OCI-LY7 (cell line): Measurements from ENCODE around the gene CLSTN2. TPM values are rescaled to one million over a fixed set of nuclear protein-coding genes. Genes with fewer than 3 reads are reported as not detected.

ENCODE experiments used
- BruUV-seq: library from RNA; stranded (reverse); fragments of 400-500 nt; replicated peaks from 2 replicates; lab custom pipeline; 2021; lab: Mats Ljungman, UMichigan
- CTCF ChIA-PET: fragments of 300-600 bp; sonication (Branson Sonifier 250); formaldehyde crosslinking; loops from one replicate; lab custom pipeline; 2022; ENCODE audit warnings: antibody characterized with exemption; ENCODE audit not compliant: unreplicated experiment; lab: Charles Lee
- POLR2A ChIA-PET: fragments of 300-600 bp; sonication (Branson Sonifier 250); formaldehyde crosslinking; loops from one replicate; lab custom pipeline; 2022; ENCODE audit warnings: antibody characterized with exemption; lab: Charles Lee
- DNase-seq: peaks from one replicate; pipeline ENCODE4 v3.0.0-alpha.2; 2015; ENCODE audit warnings: low spot score
- H2AFZ ChIP-seq: fragments of 200-600 bp; sonication (generic), shearing (Covaris generic); 2 replicates; pipeline ENCODE4 v1.6.1; 2014; ENCODE audit warnings: mild to moderate bottlenecking, antibody characterized with exemption, low read length, moderate library complexity
- H3K27ac ChIP-seq: fragments of 200-600 bp; sonication (generic); 2 replicates; pipeline ENCODE4 v1.5.1; 2014; ENCODE audit warnings: mixed run types, low read depth, mild to moderate bottlenecking, moderate library complexity, low read length, inconsistent platforms; ENCODE audit not compliant: poor library complexity, severe bottlenecking
- H3K36me3 ChIP-seq: fragments of 200-600 bp; sonication (generic); 2 replicates; pipeline ENCODE4 v1.6.1; 2014; ENCODE audit warnings: mild to moderate bottlenecking, antibody characterized with exemption, low read length, moderate library complexity, mixed read lengths; ENCODE audit not compliant: insufficient read depth
- H3K4me1 ChIP-seq: fragments of 200-600 bp; sonication (generic); 2 replicates; pipeline ENCODE4 v1.5.1; 2014; ENCODE audit warnings: mild to moderate bottlenecking, low read length; ENCODE audit not compliant: insufficient read depth, poor library complexity, severe bottlenecking
- H3K4me2 ChIP-seq: fragments of 200-600 bp; sonication (generic); 2 replicates; pipeline ENCODE4 v1.6.1; 2014; ENCODE audit warnings: mild to moderate bottlenecking, low read length
- H3K4me3 ChIP-seq: fragments of 200-600 bp; sonication (generic); 2 replicates; pipeline ENCODE4 v1.5.1; 2014; ENCODE audit warnings: mild to moderate bottlenecking, low read depth, low read length; ENCODE audit not compliant: poor library complexity, severe bottlenecking
- H3K79me2 ChIP-seq: fragments of 200-600 bp; sonication (generic); 2 replicates; pipeline ENCODE4 v1.6.1; 2016; ENCODE audit warnings: low read depth, mild to moderate bottlenecking, low read length, moderate library complexity, mixed read lengths; ENCODE audit not compliant: insufficient read depth
- H3K9me2 ChIP-seq: fragments of 200-600 bp; sonication (generic); 2 replicates; pipeline ENCODE4 v1.6.1; 2016; ENCODE audit warnings: mild to moderate bottlenecking, low read length, mixed read lengths; ENCODE audit not compliant: insufficient read depth
- H3K9me3 ChIP-seq: fragments of 200-600 bp; sonication (generic); 2 replicates; pipeline ENCODE4 v1.6.1; 2014; ENCODE audit warnings: mild to moderate bottlenecking, mixed run types, low read length, mixed read lengths
- H4K20me1 ChIP-seq: fragments of 200-600 bp; sonication (generic); 2 replicates; pipeline ENCODE4 v1.6.1; 2014; ENCODE audit warnings: mild to moderate bottlenecking, antibody characterized with exemption, low read length, moderate library complexity, mixed read lengths; ENCODE audit not compliant: insufficient read depth
- CTCF ChIP-seq: fragments of 200-600 bp; sonication (generic); conservative IDR thresholded peaks from 2 replicates; pipeline ENCODE4 v1.5.1; 2014; ENCODE audit warnings: mild to moderate bottlenecking, antibody characterized with exemption, low read length, moderate library complexity, mixed read lengths
- EZH2phosphoT487 ChIP-seq: fragments of 200-600 bp; sonication (generic); IDR thresholded peaks from 2 replicates; pipeline ENCODE4 v1.6.1; 2018; ENCODE audit warnings: low read depth, borderline replicate concordance, mild to moderate bottlenecking, mixed run types, antibody characterized with exemption, low read length, moderate library complexity, mixed read lengths
- intact Hi-C: fragments of 100-400 bp; cut with micrococcal nuclease; formaldehyde crosslinking; loops from one replicate; pipeline ENCODE4 v1.10.0; 2022; ENCODE audit not compliant: unreplicated experiment
- total RNA-seq, 2 experiments: library from RNA; depleted of rRNA in 1 of 2; stranded (reverse); fragments of >200 nt in 1 of 2; shearing (Covaris generic) in 1 of 2; gene quantifications; 2 replicates each; pipeline ENCODE4 v1.2.3, GENCODE V29; 2014 to 2022

The CLSTN2 gene
- total RNA-seq, 2 experiments from 2014 or later = not detected

- Histone ChIP-seq H3K9me3 (no peaks in the 10 kb centered on the region), H3K27ac (no peak overlapping the region), H2AFZ (no peak overlapping the region), H3K9me2 (no peaks in the 10 kb centered on the region), H4K20me1 (no peaks in the 10 kb centered on the region), H3K36me3 (no peaks in the 10 kb centered on the region), H3K79me2 (no peaks in the 10 kb centered on the region), H3K4me3 (no peak overlapping the region), H3K4me2 (no peak overlapping the region), H3K4me1 (no peaks in the 10 kb centered on the region)
- ChIA-PET POLR2A (no interaction called here), CTCF (no interaction called here)
- no TSS peak for BruUV-seq
- TF ChIP-seq EZH2phosphoT487 (no peak), CTCF (no peak)
- intact Hi-C loops = no loop called here
- no peak for DNase-seq
Measured at GRCh38 chr3:140285380-140285779, 350.4 kb downstream of the CLSTN2 start.

- no peak for DNase-seq
- CTCF ChIA-PET = no interaction called here
- H2AFZ ChIP-seq = no peak overlapping the region
- H4K20me1 ChIP-seq = no peaks in the 10 kb centered on the region
- no peaks in the 10 kb centered on the region for H3K9me2 ChIP-seq
- POLR2A ChIA-PET = no interaction called here
- intact Hi-C loops = no loop called here
- no peak overlapping the region for H3K27ac ChIP-seq
- no peaks in the 10 kb centered on the region for H3K36me3 ChIP-seq
- TF ChIP-seq EZH2phosphoT487 (no peak), CTCF (no peak)
- no TSS peak for BruUV-seq
- H3K79me2 ChIP-seq = no peaks in the 10 kb centered on the region
- H3K4me3 ChIP-seq = no peak overlapping the region
- no peak overlapping the region for H3K4me2 ChIP-seq
- no peaks in the 10 kb centered on the region for H3K9me3 ChIP-seq
- H3K4me1 ChIP-seq = no peaks in the 10 kb centered on the region
Measured at GRCh38 chr3:140288595-140288994, 353.6 kb downstream of the CLSTN2 start.

GRCh38 chr3:140290105-140290504 lies 355.1 kb downstream of the CLSTN2 start:
- Histone ChIP-seq H3K4me1 (no peaks in the 10 kb centered on the region), H3K27ac (no peak overlapping the region), H2AFZ (no peak overlapping the region), H3K4me2 (no peak overlapping the region), H4K20me1 (no peaks in the 10 kb centered on the region), H3K4me3 (no peak overlapping the region), H3K9me2 (no peaks in the 10 kb centered on the region), H3K36me3 (no peaks in the 10 kb centered on the region), H3K79me2 (no peaks in the 10 kb centered on the region), H3K9me3 (no peaks in the 10 kb centered on the region)
- no peak for DNase-seq
- intact Hi-C loops = no loop called here
- BruUV-seq = no TSS peak
- TF ChIP-seq EZH2phosphoT487 (no peak), CTCF (no peak)
- ChIA-PET POLR2A (no interaction called here), CTCF (no interaction called here)
